ENCODE results near the gene SAAL1.
"Not testable (repeated sequence)": the region's sequence is repeated elsewhere in the genome, so short reads cannot be mapped to it uniquely, and the experiment has no call there.

SAAL1 gene, protein sequence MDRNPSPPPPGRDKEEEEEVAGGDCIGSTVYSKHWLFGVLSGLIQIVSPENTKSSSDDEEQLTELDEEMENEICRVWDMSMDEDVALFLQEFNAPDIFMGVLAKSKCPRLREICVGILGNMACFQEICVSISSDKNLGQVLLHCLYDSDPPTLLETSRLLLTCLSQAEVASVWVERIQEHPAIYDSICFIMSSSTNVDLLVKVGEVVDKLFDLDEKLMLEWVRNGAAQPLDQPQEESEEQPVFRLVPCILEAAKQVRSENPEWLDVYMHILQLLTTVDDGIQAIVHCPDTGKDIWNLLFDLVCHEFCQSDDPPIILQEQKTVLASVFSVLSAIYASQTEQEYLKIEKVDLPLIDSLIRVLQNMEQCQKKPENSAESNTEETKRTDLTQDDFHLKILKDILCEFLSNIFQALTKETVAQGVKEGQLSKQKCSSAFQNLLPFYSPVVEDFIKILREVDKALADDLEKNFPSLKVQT

DNA sequence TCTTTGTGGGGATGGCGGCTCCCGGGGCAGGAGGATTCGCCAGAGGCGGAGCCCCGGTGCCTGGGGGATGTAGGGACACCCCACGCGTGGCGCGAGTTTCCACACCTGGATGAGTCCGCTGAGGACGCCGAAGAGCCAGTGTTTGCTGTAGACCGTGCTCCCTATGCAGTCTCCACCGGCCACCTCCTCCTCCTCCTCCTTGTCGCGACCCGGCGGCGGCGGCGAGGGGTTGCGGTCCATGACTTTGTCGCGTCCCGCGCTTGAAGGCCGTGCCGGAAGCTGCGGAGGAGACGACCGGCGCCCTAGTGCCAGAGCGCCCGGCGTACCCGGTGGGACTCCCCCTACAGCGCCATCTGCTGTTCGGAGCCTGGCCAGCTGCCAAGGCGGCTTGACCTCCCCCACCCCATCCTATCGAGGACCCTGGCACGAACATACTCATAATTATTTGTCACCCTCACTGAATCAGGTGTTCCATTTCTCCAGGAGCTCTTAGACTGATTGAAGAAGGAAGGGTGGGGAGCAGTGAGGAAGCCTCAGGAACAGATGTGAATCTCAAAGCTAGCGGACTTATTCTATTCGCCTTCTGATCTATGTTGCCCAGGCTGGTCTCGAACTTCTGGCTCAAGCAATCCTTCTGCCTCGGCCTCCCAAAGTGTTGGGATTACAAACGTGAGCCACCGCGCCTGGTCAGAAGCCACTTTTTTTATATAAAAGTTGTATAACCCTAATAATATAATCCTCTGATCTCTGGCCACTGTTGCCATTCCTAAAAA, at the start of gene SAAL1:
TSS of gene SAAL1 (minus strand) at position 281 of the 773 bp plus-strand sequence. CDS start at position 240, 41 bp downstream.
- DNase-seq (ENCODE audit: low spot score), result peak; percentile 88

DNA sequence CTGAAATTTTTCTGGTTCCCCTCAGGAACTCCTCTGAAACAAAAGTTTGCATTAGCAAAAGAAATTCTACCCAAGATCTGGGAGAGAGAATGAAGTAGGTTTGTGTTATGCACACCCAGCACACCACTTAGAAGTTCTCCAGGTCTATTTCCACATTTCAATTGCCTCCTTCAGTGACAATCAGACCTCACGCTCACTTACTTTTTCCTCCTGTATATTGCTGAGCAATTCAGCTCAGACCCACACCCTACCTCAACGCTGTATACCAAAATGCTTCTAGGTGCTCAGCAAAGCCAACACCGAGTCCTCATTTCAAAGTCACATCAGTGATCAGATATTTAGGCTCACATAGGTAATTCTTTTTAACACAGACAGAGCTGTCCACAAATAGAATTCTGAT, 45.7 kb upstream of the SAAL1 start:
- DNase-seq (ENCODE audit: low spot score), result no peak

DNA sequence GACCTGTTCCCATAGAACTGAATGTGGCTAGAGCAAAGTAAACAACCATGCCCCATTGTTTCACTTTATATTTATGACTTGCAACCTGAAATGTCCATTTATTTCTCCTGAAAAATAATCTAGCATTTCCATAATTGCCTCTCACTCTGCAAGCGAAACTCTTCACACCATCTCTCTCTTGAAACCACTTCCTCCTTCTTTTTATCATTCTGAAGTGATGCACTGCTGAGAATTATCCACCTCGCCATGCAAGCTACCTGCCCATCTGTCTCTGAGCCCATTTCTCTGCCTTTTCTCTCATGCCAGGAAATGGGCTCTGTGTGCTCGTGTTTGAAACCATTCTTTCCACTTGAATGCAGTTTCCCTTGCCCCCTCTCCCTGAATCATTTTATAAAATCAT, 40.0 kb upstream of the SAAL1 start:
- DNase-seq (ENCODE audit: low spot score), result no peak

DNA sequence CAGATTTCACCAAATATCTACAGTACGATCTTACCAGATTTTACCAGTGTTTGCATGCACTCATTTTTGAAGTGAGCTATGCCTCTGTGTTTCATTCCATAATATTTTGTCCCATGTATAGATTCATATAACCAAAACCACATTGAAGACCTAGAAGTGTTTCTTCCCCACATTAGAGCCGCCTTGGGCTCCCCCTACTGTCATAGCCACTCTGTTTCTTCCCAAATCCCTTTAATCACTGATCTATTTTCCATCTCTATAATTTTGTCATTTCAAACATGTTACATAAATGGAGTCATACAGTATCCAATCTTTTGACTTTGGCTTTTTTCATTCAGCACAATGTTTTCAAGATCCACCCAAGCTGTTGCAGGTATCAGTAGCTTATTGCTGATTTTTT, 39.1 kb upstream of the SAAL1 start:
- no peak for DNase-seq (ENCODE audit: low spot score)

DNA sequence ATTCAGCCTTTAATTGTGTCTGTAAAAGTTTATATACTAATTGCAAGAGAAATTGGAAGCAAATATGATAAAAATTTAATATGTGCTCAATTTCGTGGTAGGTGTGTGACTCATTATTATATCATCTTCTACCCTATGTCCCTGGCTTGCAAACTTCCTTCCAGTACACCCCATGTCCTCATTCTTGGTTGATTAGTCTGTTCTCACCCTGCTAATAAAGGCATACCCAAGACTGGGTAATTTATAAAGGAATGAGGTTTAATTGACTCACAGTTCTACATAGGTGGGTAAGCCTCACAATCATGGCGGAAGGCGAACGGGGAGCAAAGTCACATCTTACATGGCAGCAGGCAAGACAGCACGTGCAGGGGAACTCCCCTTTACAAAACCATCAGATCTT, 38.4 kb upstream of the SAAL1 start:
- DNase-seq (ENCODE audit: low spot score), result no peak

DNA sequence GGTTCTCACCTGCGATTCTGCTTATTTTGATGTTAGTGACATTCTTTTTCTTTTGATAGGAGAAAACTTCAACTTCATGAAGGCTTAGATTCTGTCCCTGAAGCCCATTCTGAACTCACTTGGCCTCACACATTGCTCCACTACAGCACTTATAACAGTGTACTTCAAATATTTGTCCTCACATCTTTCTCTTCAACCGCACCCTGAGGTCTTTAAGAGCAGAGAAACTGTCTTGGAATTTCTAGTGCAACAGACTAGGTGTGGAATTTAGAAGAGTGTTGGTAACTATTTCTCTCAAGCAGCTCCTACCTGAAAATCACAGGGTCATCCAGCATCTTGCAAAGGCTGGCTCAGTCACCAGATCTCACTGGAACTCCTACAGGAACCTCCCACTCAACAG, 34.3 kb upstream of the SAAL1 start:
- DNase-seq (ENCODE audit: low spot score), result no peak

DNA sequence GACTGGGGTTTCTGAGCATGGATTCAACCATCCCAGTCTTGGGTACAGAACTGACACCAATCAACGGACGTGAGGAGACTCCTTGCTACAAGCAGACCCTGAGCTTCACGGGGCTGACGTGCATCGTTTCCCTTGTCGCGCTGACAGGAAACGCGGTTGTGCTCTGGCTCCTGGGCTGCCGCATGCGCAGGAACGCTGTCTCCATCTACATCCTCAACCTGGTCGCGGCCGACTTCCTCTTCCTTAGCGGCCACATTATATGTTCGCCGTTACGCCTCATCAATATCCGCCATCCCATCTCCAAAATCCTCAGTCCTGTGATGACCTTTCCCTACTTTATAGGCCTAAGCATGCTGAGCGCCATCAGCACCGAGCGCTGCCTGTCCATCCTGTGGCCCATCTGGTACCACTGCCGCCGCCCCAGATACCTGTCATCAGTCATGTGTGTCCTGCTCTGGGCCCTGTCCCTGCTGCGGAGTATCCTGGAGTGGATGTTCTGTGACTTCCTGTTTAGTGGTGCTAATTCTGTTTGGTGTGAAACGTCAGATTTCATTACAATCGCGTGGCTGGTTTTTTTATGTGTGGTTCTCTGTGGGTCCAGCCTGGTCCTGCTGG, 31.4 kb upstream of the SAAL1 start:
- no peak for DNase-seq (ENCODE audit: low spot score)

DNA sequence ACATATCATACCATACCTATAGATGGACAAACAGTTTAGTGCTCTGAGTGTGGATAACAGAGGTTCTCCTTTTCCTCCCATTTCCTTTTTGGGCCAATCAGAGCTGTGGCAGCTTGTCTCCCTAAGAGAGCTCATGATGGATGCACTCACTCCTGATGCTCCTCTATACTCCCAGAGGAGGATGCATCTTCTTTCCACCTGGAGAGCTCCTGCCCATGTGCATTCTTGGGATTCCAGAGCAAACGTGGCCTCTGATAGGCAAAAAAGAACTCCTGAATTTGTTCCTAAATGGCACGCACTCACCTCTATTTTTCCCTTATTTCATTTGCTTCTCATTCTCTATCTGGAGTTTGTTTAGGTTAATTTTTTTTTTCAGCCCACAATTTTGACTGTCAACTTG, 29.4 kb upstream of the SAAL1 start:
- DNase-seq (ENCODE audit: low spot score), result no peak

DNA sequence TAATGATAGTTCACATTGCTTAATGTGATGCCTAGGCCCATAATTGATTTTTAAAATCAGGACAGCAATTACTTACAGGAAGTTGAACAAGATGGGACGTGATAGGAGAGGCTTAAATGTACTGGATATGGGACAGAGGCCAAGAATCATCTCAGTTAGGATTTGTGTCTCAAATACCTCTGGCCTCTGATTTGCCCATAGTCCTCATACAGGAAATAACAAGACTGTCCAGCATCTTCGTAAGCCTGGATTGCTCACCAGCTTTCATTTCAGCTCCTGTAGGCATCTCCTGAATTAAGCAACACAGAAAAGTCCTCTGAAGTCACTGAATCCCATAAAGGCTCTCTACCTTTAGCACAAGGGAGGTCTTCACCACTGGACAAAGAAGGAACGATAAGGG, 26.5 kb upstream of the SAAL1 start, which contains the start of gene MRGPRX3:
TSS of gene MRGPRX3 (plus strand) at position 231 of the 400 bp plus-strand sequence. CDS start 4,632 bp downstream, outside the sequence.
- no peak for DNase-seq (ENCODE audit: low spot score)

DNA sequence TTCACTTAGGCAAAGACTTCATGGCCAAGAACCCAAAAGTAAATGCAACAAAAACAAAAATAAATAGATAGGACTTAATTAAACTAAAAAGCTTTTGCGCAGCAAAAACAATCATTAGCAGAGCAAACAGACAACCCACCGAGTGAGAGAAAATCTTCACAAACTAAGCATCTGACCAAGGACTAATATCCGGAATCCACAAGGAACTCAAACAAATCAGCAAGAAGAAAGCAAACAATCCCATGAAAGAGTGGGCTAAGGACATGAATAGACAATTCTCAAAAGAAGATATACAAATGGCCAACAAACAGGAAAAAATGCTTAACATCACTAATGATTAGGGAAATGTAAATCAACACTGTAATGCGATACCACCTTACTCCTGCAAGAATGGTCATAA, 25.2 kb upstream of the SAAL1 start:
- not testable (repeated sequence) for DNase-seq (ENCODE audit: low spot score)

DNA sequence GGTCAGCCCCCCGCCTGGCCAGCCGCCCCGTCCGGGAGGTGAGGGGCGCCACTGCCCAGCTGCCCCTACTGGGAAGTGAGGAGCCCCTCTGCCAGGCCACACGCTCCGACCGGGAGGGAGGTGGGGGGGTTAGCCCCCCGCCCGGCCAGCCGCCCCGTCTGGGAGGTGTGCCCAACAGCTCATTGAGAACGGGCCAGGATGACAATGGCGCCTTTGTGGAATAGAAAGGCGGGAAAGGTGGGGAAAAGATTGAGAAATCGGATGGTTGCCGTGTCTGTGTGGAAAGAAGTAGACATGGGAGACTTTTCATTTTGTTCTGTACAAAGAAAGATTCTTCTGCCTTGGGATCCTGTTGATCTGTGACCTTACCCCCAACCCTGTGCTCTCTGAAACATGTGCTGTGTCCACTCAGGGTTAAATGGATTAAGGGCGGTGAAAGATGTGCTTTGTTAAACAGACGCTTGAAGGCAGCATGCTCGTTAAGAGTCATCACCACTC, 15.5 kb upstream of the SAAL1 start:
- DNase-seq (ENCODE audit: low spot score), result not testable (repeated sequence)

DNA sequence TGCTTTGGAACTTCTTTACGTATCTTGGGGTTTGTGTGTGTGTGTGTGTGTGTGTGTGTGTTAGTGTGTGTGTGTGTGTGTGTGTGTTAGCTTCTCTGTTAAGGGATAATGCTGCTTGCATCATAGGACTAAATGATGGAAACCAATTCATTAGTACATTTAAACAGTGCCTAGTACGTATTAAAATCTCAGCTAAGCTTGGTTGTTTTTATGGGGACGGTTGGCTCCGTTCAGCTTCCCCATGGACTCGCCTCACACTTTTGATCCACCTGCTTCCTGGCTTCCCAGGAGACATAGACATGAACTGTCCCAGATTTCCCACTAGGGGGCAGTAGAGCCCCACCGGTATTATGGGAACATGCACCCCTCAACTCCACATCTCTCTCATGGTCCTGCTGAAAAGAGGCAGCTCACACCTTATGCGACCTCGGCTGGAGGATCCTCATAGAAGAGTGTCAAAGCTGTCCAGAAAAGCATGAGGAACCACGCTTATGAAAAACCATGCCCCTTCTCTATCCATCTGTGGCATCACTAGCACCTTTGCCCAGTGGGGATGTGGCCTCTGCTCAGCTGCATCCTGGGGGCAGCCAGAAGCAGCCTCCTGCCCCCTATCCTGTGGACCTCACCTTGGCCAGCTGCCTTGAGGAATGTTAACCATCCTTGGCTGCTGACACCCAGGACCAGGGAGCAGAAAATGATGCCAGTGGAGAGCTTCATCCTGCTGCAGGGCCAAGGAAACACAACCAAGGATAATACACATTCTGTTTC, 9.7 kb upstream of the SAAL1 start:
- peak; percentile 75 for DNase-seq (ENCODE audit: low spot score)

DNA sequence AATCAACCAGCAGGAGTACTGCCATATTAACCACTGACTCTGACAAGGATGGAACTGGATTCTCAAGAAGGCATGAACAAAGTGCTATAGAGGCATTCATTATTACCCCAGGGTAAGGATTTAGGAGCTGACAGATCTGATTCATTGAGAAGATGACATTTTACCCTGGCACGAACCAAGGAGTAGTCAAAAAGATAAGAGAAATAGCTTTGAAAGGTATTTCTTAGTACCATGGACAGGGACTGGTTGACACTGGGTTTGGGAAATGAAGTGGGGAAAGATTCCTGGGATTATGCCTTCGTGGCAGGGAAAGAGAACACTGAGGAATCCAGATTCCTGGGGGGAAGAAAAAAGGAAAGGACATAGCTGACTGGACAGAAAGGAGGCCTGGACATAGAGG, 5.1 kb upstream of the SAAL1 start:
- no peak for DNase-seq (ENCODE audit: low spot score)

DNA sequence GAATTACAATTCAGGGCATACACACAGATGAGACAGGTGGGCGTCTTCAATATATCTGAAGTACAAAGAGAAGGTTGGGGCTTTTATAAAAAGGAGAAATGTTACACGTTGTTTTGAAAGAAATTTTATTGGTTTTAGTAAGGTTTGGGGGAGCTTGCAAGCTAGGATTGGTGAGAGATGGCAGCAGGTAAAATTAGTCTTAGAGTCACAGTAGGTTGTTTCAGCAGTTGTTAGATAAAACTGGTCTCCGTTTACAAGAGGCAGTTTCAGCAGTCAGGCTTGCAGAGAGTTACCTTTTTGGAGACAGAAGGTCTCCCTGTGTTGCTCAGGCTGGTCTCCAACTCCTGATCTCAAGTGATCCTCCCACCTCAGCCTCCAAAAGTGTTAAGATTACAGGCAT, 2.4 kb upstream of the SAAL1 start:
- DNase-seq (ENCODE audit: low spot score), result no peak

DNA sequence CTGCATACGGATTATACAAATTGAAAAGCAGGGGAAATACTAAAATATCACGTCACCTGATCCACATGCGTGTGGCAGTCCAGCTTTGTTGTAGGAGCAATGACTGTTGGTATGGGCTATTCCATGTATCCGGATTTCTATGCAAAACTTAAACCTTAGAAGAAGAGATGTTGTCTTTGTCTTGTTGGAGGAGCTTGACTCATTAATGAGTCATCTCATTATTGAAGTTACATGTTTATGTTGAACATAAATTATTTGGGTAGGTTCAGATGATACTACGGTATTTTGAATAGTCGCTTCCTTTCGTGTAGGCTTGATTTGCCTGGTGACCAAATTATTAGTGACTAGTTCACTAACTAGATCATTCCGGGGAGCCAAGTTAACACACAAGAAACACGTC, 806 bp upstream of the SAAL1 start:
- no peak for DNase-seq (ENCODE audit: low spot score)

DNA sequence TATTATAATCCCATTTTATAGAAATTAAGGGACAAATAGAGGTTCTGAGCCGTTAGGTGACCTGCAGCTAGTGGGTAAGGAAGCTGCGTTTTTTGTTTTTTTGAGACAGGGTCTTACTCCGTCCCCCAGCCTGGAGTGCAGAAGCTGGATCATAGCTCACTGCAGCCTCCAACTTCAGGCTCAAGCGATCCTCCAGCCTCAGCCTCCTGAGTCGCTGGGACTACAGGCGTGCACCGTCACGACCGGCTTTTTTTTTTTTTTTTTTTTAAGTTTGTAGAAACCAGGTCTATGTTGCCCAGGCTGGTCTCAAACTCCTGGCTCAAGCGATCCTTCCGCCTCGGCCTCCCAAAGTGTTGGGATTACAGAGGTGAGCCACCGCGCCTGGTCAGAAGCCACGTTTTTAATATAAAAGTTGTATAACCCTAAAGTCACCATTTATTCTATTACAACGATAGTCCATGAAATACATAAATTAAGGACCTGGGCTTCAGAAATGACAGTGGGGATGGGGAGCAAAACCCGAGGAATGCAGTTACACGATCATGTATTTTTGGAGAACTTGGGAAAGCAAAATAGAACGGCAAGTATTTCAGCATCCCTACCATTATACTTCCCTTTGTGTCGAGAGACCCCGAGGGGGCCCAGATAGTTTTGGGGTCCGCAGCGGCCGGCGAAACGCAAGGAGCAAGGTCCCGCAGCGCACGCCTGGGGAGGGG, 638 bp downstream of the SAAL1 start:
- no peak for DNase-seq (ENCODE audit: low spot score)

DNA sequence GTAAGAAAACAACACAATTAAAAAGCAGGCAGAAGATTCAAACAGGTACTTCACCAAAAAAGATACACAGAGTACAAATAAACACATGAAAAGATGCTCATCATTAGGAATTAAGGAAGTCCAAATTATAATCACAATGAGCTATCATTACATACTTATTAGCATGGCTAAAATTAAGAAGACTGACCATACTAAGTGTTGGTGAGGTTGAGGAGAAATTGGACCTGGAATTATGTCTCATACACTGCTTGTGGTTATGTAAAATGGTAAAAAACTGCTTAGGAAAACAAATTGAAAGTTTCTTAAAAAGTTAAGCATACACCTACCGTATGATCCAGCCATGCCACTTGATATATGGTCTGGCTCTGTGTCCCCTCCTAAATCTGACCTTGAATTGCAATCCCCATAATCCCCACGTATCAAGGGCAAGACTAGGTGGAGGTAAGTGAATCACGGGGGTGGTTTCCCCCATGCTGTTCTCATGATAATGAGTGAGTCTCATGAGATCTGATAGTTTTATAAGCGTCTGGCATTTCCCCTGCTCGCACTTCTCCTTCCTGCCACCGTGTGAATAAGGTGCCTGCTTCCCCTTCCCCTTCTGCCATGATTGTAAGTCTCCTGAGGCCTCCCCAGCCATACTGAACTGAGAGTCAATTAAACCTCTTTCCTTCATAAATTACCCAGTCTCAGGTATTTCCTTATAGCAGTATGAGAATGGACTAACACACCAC, 4.8 kb downstream of the SAAL1 start:
- no peak for DNase-seq (ENCODE audit: low spot score)

DNA sequence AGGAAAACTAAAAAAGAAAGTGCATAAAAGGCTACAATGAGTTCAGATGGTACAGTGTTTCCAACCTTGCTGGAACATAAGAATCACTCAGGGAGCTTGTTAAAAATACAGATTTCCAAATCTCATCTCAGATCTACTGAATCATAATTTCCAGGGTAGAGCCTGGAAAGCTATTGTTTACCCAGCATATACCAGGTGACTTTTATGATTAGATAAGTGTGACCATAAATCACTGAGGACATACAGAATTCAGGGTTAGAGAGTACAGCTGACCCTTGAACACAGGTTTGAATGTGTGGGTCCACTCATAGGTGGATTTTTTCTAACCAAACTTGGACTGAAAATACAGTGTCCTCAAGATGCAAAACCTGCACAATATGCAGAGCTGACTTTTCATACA, 11.9 kb downstream of the SAAL1 start:
- DNase-seq (ENCODE audit: low spot score), result no peak

DNA sequence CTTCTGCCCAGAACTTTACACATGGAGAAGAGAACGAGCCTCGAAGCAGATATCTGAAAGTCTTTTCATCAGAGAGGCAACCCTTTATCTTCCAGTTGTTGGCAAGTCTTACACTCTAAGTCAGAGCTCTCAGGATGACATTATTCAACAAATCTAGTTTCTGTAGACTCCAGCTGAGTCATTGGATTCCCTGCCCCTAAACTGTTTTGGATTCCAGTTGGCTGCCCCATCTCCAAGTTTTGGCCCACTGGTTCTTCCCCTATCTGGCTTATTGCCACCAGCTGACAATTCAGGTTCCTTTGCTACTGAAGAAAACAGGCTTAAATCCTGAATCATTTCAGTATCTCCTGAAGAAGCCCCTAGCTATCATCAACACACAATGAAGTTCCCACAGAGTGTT, 14.2 kb downstream of the SAAL1 start:
- DNase-seq (ENCODE audit: low spot score), result no peak

DNA sequence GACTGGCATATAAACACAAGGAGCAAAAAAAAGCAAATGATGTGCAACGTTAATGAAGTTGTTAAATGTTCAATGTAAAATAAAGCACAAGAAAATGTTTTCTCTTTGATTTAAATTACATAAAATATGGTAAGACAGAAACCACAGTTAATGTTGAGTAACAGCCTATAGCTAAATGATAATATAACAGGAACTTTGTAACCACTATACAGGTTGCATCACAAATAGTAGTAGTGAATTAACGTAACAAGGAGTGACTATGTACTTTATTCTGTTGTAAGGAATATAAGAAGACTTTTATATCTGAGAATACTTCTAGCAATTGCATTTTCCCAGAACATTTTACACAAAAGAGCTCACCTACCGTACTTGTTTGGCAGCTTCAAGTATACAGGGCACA, 16.9 kb downstream of the SAAL1 start:
- no peak for DNase-seq (ENCODE audit: low spot score)
